ENCODE measurements around the gene MACROD2.

The MACROD2 gene

GRCh38 chr20:14782731-14783130 lies 787.4 kb downstream of the MACROD2 start:
- no peak for DNase-seq

- no peak for DNase-seq
Measured at GRCh38 chr20:14783766-14784165, 788.5 kb downstream of the MACROD2 start.

- no peak for DNase-seq
Measured at GRCh38 chr20:14785065-14785743, 789.9 kb downstream of the MACROD2 start.

- no peak for DNase-seq
Measured at GRCh38 chr20:14790190-14790589, 794.9 kb downstream of the MACROD2 start.

- DNase-seq: no peak
Measured at GRCh38 chr20:14790771-14791620, 795.7 kb downstream of the MACROD2 start.

GRCh38 chr20:14792915-14793314 lies 797.6 kb downstream of the MACROD2 start:
- no peak for DNase-seq

GRCh38 chr20:14799545-14800216 lies 804.4 kb downstream of the MACROD2 start:
- DNase-seq: no peak

GRCh38 chr20:14800707-14801425 lies 805.5 kb downstream of the MACROD2 start:
- no peak for DNase-seq

GRCh38 chr20:14801591-14802325 lies 806.4 kb downstream of the MACROD2 start:
- DNase-seq: no peak

GRCh38 chr20:14807224-14807623 lies 811.9 kb downstream of the MACROD2 start:
- DNase-seq: no peak

GRCh38 chr20:14815340-14815739 lies 820.0 kb downstream of the MACROD2 start:
- DNase-seq: no peak

GRCh38 chr20:14816471-14816870 lies 821.2 kb downstream of the MACROD2 start:
- no peak for DNase-seq

GRCh38 chr20:14817101-14817500 lies 821.8 kb downstream of the MACROD2 start:
- no peak for DNase-seq

- DNase-seq: no peak
Measured at GRCh38 chr20:14820771-14821170, 825.5 kb downstream of the MACROD2 start.

- DNase-seq: no peak
Measured at GRCh38 chr20:14821251-14821650, 825.9 kb downstream of the MACROD2 start.

GRCh38 chr20:14824996-14825395 lies 829.7 kb downstream of the MACROD2 start:
- no peak for DNase-seq

- no peak for DNase-seq
Measured at GRCh38 chr20:14826543-14827313, 831.4 kb downstream of the MACROD2 start.

GRCh38 chr20:14828459-14828858 lies 833.1 kb downstream of the MACROD2 start:
- no peak for DNase-seq

GRCh38 chr20:14829906-14830305 lies 834.6 kb downstream of the MACROD2 start:
- DNase-seq: no peak

- no peak for DNase-seq
Measured at GRCh38 chr20:14830466-14830865, 835.1 kb downstream of the MACROD2 start.

GRCh38 chr20:14830899-14831298 lies 835.6 kb downstream of the MACROD2 start:
- no peak for DNase-seq

- no peak for DNase-seq
Measured at GRCh38 chr20:14832630-14833029, 837.3 kb downstream of the MACROD2 start.
